Activated naive CD8-positive, alpha-beta T cell (primary cell): ENCODE measurements around the gene FIGN.

Experiments used
- H3K27ac Mint-ChIP-seq: one replicate; pipeline ENCODE4 v1.8.0; 2021; ENCODE audit warnings: mixed read lengths
- H3K27me3 Mint-ChIP-seq: one replicate; pipeline ENCODE4 v1.8.0; 2021; ENCODE audit warnings: mixed read lengths
- H3K36me3 Mint-ChIP-seq: one replicate; pipeline ENCODE4 v1.8.0; 2021; ENCODE audit warnings: mixed read lengths
- H3K4me1 Mint-ChIP-seq: one replicate; pipeline ENCODE4 v1.8.0; 2021; ENCODE audit warnings: low read depth, mixed read lengths
- H3K4me3 Mint-ChIP-seq: one replicate; pipeline ENCODE4 v1.8.0; 2021; ENCODE audit warnings: mild to moderate bottlenecking, mixed read lengths
- H3K9me3 Mint-ChIP-seq: one replicate; pipeline ENCODE4 v1.8.0; 2021; ENCODE audit warnings: low read depth, mixed read lengths

FIGN gene

GRCh38 chr2:163573652-163574051, 162.2 kb downstream of the FIGN start:
- Mint-ChIP-seq H3K4me1 (no peaks in the 10 kb centered on the region), H3K9me3 (peaks cover 7% of the 10 kb centered on the region), H3K36me3 (no peaks in the 10 kb centered on the region), H3K27me3 (no peaks in the 10 kb centered on the region), H3K4me3 (no peak overlapping the region), H3K27ac (no peak overlapping the region)

GRCh38 chr2:163572850-163573249, 163.0 kb downstream of the FIGN start:
- H3K27me3 Mint-ChIP-seq = no peaks in the 10 kb centered on the region
- H3K36me3 Mint-ChIP-seq = no peaks in the 10 kb centered on the region
- no peaks in the 10 kb centered on the region for H3K4me1 Mint-ChIP-seq
- no peak overlapping the region for H3K27ac Mint-ChIP-seq
- no peak overlapping the region for H3K4me3 Mint-ChIP-seq
- peaks cover 7% of the 10 kb centered on the region for H3K9me3 Mint-ChIP-seq

- Mint-ChIP-seq H3K36me3 (no peaks in the 10 kb centered on the region), H3K4me3 (no peak overlapping the region), H3K4me1 (no peaks in the 10 kb centered on the region), H3K27ac (no peak overlapping the region), H3K27me3 (no peaks in the 10 kb centered on the region), H3K9me3 (peaks cover 5% of the 10 kb centered on the region)
Observed at GRCh38 chr2:163571423-163572102, 164.2 kb downstream of the FIGN start.

- H3K4me1 Mint-ChIP-seq = no peaks in the 10 kb centered on the region
- no peak overlapping the region for H3K4me3 Mint-ChIP-seq
- no peaks in the 10 kb centered on the region for H3K9me3 Mint-ChIP-seq
- no peak overlapping the region for H3K27ac Mint-ChIP-seq
- H3K27me3 Mint-ChIP-seq = no peaks in the 10 kb centered on the region
- no peaks in the 10 kb centered on the region for H3K36me3 Mint-ChIP-seq
Observed at GRCh38 chr2:163570391-163570790, 165.4 kb downstream of the FIGN start.

- no peaks in the 10 kb centered on the region for H3K9me3 Mint-ChIP-seq
- no peak overlapping the region for H3K4me3 Mint-ChIP-seq
- H3K36me3 Mint-ChIP-seq = no peaks in the 10 kb centered on the region
- no peak overlapping the region for H3K27ac Mint-ChIP-seq
- no peaks in the 10 kb centered on the region for H3K4me1 Mint-ChIP-seq
- H3K27me3 Mint-ChIP-seq = no peaks in the 10 kb centered on the region
Observed at GRCh38 chr2:163565192-163565591, 170.6 kb downstream of the FIGN start.

- no peaks in the 10 kb centered on the region for H3K27me3 Mint-ChIP-seq
- H3K4me3 Mint-ChIP-seq = no peak overlapping the region
Observed at GRCh38 chr2:163564236-163564635, 171.6 kb downstream of the FIGN start.

GRCh38 chr2:163563336-163563735, 172.5 kb downstream of the FIGN start:
- H3K4me3 Mint-ChIP-seq = no peak overlapping the region
- no peaks in the 10 kb centered on the region for H3K36me3 Mint-ChIP-seq
- no peaks in the 10 kb centered on the region for H3K9me3 Mint-ChIP-seq
- no peak overlapping the region for H3K27ac Mint-ChIP-seq
- no peaks in the 10 kb centered on the region for H3K27me3 Mint-ChIP-seq
- H3K4me1 Mint-ChIP-seq = no peaks in the 10 kb centered on the region

More at GRCh38 chr2:163564236-163564635, 171.6 kb downstream of the FIGN start:
- no peaks in the 10 kb centered on the region for H3K36me3 Mint-ChIP-seq
- H3K27ac Mint-ChIP-seq = no peak overlapping the region
- no peaks in the 10 kb centered on the region for H3K9me3 Mint-ChIP-seq
- no peaks in the 10 kb centered on the region for H3K4me1 Mint-ChIP-seq

- Mint-ChIP-seq H3K9me3 (no peaks in the 10 kb centered on the region), H3K27ac (no peak overlapping the region), H3K27me3 (no peaks in the 10 kb centered on the region), H3K4me1 (no peaks in the 10 kb centered on the region), H3K36me3 (no peaks in the 10 kb centered on the region), H3K4me3 (no peak overlapping the region)
Observed at GRCh38 chr2:163558251-163559021, 177.4 kb downstream of the FIGN start.

- no peaks in the 10 kb centered on the region for H3K36me3 Mint-ChIP-seq
- H3K27ac Mint-ChIP-seq = no peak overlapping the region
- no peaks in the 10 kb centered on the region for H3K4me1 Mint-ChIP-seq
- H3K27me3 Mint-ChIP-seq = no peaks in the 10 kb centered on the region
- no peak overlapping the region for H3K4me3 Mint-ChIP-seq
- no peaks in the 10 kb centered on the region for H3K9me3 Mint-ChIP-seq
Observed at GRCh38 chr2:163556511-163556910, 179.3 kb downstream of the FIGN start.

GRCh38 chr2:163554864-163555263, 180.9 kb downstream of the FIGN start:
- Mint-ChIP-seq H3K9me3 (no peaks in the 10 kb centered on the region), H3K27me3 (no peaks in the 10 kb centered on the region), H3K4me1 (no peaks in the 10 kb centered on the region), H3K27ac (no peak overlapping the region), H3K4me3 (no peak overlapping the region), H3K36me3 (no peaks in the 10 kb centered on the region)

GRCh38 chr2:163553601-163554000, 182.2 kb downstream of the FIGN start:
- H3K4me3 Mint-ChIP-seq = no peak overlapping the region
- no peaks in the 10 kb centered on the region for H3K9me3 Mint-ChIP-seq
- no peaks in the 10 kb centered on the region for H3K27me3 Mint-ChIP-seq
- H3K36me3 Mint-ChIP-seq = no peaks in the 10 kb centered on the region
- H3K4me1 Mint-ChIP-seq = no peaks in the 10 kb centered on the region
- H3K27ac Mint-ChIP-seq = no peak overlapping the region

- no peaks in the 10 kb centered on the region for H3K9me3 Mint-ChIP-seq
- H3K36me3 Mint-ChIP-seq = no peaks in the 10 kb centered on the region
- no peak overlapping the region for H3K27ac Mint-ChIP-seq
- no peak overlapping the region for H3K4me3 Mint-ChIP-seq
- H3K27me3 Mint-ChIP-seq = no peaks in the 10 kb centered on the region
- no peaks in the 10 kb centered on the region for H3K4me1 Mint-ChIP-seq
Observed at GRCh38 chr2:163552758-163553157, 183.1 kb downstream of the FIGN start.

GRCh38 chr2:163551616-163552373, 184.0 kb downstream of the FIGN start:
- no peaks in the 10 kb centered on the region for H3K9me3 Mint-ChIP-seq
- H3K27me3 Mint-ChIP-seq = no peaks in the 10 kb centered on the region
- no peak overlapping the region for H3K4me3 Mint-ChIP-seq
- no peaks in the 10 kb centered on the region for H3K4me1 Mint-ChIP-seq
- no peaks in the 10 kb centered on the region for H3K36me3 Mint-ChIP-seq
- H3K27ac Mint-ChIP-seq = no peak overlapping the region

GRCh38 chr2:163548970-163549369, 186.8 kb downstream of the FIGN start:
- H3K9me3 Mint-ChIP-seq = peaks cover 6% of the 10 kb centered on the region
- H3K4me3 Mint-ChIP-seq = no peak overlapping the region
- no peaks in the 10 kb centered on the region for H3K4me1 Mint-ChIP-seq
- H3K36me3 Mint-ChIP-seq = no peaks in the 10 kb centered on the region
- no peaks in the 10 kb centered on the region for H3K27me3 Mint-ChIP-seq
- H3K27ac Mint-ChIP-seq = no peak overlapping the region
